ENCODE data around the gene FBXO31. TPM values are rescaled to one million over a fixed set of nuclear protein-coding genes. Genes with fewer than 3 reads are reported as not detected.
A peak's percentile ranks its signal among the peaks of the same experiment; 100 is the strongest.

FBXO31 gene
- total and polyA plus RNA-seq, 9 donors, result 25.0 to 74.5 (median 54.5) TPM

DNA sequence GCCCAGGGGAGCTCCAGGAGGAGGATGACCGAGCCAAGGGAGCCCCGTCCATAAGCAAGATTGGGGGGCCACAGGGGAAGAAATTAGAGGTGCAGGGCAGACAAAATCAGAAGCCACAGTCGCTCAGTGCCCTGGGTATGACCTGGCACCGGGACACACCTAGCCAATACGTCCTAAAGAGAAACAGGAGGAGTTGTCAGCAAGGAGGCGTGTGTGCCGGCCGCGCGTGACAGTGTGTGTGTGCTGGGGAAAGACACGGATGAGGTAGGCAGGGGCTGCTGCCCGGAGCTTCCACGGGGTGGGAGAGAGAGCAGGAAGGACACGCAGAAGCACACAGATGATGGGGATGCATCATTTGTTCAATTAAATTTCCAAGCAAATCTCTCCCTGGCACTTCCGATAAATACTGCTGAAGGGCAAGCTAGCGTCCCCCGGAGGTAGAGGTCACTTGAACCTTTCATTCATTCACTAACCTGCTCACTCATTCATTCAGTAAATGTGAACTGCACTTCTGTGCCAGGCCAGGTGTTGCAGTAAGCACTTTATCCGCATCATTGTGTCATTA lies 104.4 kb downstream of the FBXO31 start:
- 61 to 73% (median 67%) methylated on average over 18 of the region's 18 CpGs for WGBS, 3 donors
- Histone ChIP-seq H3K27me3 (no peaks in the 10 kb centered on the region), H3K9me3 (no peaks in the 10 kb centered on the region), H3K27ac (no peak overlapping the region), H3K4me1 (ENCODE audit: insufficient read depth) (no peaks in the 10 kb centered on the region), H3K4me3 (no peak overlapping the region), H3K36me3 (no peaks in the 10 kb centered on the region)
- intact Hi-C loops (cut with DNase I), result loop anchor here (1.0 to 10.0 kb wide), 5 partner anchors 26 to 714 kb away; partner anchors contain the start of gene FOXC2 (in 3 of the 4)
- TF ChIP-seq, protein P1, sequence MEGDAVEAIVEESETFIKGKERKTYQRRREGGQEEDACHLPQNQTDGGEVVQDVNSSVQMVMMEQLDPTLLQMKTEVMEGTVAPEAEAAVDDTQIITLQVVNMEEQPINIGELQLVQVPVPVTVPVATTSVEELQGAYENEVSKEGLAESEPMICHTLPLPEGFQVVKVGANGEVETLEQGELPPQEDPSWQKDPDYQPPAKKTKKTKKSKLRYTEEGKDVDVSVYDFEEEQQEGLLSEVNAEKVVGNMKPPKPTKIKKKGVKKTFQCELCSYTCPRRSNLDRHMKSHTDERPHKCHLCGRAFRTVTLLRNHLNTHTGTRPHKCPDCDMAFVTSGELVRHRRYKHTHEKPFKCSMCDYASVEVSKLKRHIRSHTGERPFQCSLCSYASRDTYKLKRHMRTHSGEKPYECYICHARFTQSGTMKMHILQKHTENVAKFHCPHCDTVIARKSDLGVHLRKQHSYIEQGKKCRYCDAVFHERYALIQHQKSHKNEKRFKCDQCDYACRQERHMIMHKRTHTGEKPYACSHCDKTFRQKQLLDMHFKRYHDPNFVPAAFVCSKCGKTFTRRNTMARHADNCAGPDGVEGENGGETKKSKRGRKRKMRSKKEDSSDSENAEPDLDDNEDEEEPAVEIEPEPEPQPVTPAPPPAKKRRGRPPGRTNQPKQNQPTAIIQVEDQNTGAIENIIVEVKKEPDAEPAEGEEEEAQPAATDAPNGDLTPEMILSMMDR (IDR thresholded peaks at IDR 0.05), result no peak
- TF ChIP-seq POLR2A (IDR thresholded peaks at IDR 0.05) (no peak), EP300 (IDR thresholded peaks at IDR 0.05) (no peak)
- no peak for DNase-seq

DNA sequence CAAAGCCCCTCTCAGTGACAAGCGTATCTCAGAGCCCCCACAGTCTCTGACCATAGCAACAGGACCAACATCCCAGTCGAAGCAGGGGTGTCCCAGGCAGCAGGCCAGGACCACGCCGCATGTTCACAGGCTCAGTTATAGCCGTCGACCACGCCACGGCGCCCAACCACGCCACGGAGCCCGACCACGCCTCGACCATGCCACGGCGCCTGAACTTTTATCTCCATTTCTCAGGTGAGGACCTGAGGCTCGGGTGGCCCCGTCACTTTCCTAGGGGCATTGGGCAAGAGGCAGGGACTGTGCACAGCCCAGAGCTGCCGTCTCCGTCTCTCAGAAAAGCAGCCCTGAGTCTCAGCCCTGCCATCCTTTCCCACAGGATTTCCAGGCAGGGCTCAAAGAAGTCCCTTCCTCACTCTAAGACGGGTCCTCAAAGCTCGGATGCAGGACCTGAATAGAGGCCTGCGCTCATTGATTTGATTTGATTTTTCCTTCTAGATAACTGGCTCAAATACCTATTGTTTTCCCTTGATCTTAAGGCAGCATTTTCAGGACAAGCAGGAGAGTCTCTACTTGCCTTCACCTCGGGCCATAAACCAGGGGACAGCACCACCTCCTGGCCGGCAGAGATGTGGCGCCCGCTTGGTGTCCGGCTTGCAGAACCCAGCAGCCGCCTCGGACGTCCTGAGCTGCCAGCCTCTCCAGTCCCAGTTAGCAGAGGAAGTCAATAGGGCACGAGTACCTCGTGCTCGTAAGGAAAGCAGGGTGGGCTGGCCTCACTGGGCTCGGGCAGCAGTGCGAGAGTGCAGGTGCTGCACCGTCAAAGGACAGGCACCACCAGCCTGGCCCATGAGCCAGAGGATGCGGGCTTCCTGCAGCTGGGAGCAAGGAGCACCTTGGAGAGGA lies 105.1 kb downstream of the FBXO31 start:
- H3K27me3 ChIP-seq, result no peaks in the 10 kb centered on the region
- H3K4me1 ChIP-seq (ENCODE audit: insufficient read depth), result no peaks in the 10 kb centered on the region
- DNase-seq, result peak; percentile 50 to 84 (median 62)
- 52 to 55% (median 53%) methylated on average over 38 of the region's 38 CpGs for WGBS, 3 donors
- TF ChIP-seq POLR2A (IDR thresholded peaks at IDR 0.05), result no peak
- TF ChIP-seq, protein P1 (IDR thresholded peaks at IDR 0.05), result peak; percentile 31 to 64 (median 61)
- no peak overlapping the region for H3K4me3 ChIP-seq
- intact Hi-C loops (cut with DNase I), result loop anchor here (1.0 to 10.0 kb wide), 5 partner anchors 27 to 714 kb away; partner anchors contain the start of gene FOXC2 (in 3 of the 4)
- H3K9me3 ChIP-seq, result no peaks in the 10 kb centered on the region
- no peaks in the 10 kb centered on the region for H3K36me3 ChIP-seq
- H3K27ac ChIP-seq, result no peak overlapping the region

Other genes with a start within 250 kb of the FBXO31 start
- 1 to 10 TPM; 1.0 to 6.1 (median 2.8) TPM for gene C16orf95, start 66.4 kb downstream of the FBXO31 start, total RNA-seq
- 1 to 10 TPM; 1.6 to 2.7 TPM for gene C16orf95, start 66.4 kb downstream of the FBXO31 start, polyA plus RNA-seq
- 10 to 100 TPM; 32.9 to 54.6 (median 42.9) TPM for gene MAP1LC3B, start 8.6 kb upstream of the FBXO31 start, total RNA-seq
- gene MAP1LC3B, start 8.6 kb upstream of the FBXO31 start, polyA plus RNA-seq, result 100 to 1,000 TPM in 1 of 2 donors, 10 to 100 TPM in 1; 47.9 to 110 TPM
- 10 to 100 TPM; 16.1 to 37.6 (median 32.2) TPM for gene ZCCHC14, start 109.2 kb upstream of the FBXO31 start, total RNA-seq
- gene ZCCHC14, start 109.2 kb upstream of the FBXO31 start, polyA plus RNA-seq, result 10 to 100 TPM; 16.3 to 18.3 TPM
- gene JPH3, start 218.7 kb upstream of the FBXO31 start, total RNA-seq, result under 1 TPM in 4 of 7 donors, not detected in 3; 0.11 to 0.62 (median 0.47) TPM
- gene JPH3, start 218.7 kb upstream of the FBXO31 start, polyA plus RNA-seq, result under 1 TPM; 0.22 to 0.23 TPM

All from ovary (tissue), 9 donors.